ENCODE data around the gene RAB9A.

DNA sequence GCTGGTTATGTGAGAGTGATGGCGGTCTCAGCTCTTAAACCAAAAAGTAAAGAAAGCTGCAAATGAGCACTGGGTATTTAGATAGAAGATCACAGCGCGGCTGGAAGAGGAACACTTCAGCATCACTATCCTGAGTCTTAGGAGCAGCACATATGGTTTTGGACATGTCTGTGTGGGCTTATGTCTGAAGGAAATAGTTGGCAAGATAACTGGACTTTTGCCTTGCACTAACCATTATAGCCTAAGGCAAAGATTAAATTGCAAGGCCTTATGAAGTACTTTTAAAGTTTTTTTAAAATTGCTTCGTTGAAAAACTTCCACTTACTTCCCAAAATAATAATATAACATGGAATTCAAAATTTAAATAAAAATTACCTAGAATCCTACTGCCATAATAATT is 4.6 kb upstream of the RAB9A start:
- TF ChIP-seq TOX (CRISPR knock-in tag; IDR thresholded peaks at IDR 0.05; ENCODE audit: borderline replicate concordance) (no peak), OSR1 (CRISPR knock-in tag; IDR thresholded peaks at IDR 0.05) (no peak), ZNF8 (CRISPR knock-in tag; IDR thresholded peaks at IDR 0.05) (no peak), ESRRG (CRISPR knock-in tag; IDR thresholded peaks at IDR 0.05) (no peak), ZFP3 (CRISPR knock-in tag; IDR thresholded peaks at IDR 0.05) (no peak), PPARA (CRISPR knock-in tag; IDR thresholded peaks at IDR 0.05; ENCODE audit: borderline replicate concordance) (no peak), CSDC2 (CRISPR knock-in tag; IDR thresholded peaks at IDR 0.05) (no peak)

All from SK-N-SH treated with all-trans-retinoic acid at 6 μM for 48 hours (cell line).